ENCODE data around the gene SDHA. TPM values are rescaled to one million over a fixed set of nuclear protein-coding genes. Genes with fewer than 3 reads are reported as not detected.

SDHA gene
- total RNA-seq, 1 experiment from 2014 or later: 134 TPM

- Histone ChIP-seq H3K4me2 (ENCODE audit: low read length) (no peak overlapping the region), H3K4me1 (ENCODE audit: control insufficient read depth in 1 of 2, insufficient read depth in 2 of 2, low read length in 2 of 2) (no peaks in the 10 kb centered on the region), H3K9ac (ENCODE audit: low read length) (no peak overlapping the region), H3K9me2 (ENCODE audit: insufficient read depth) (no peaks in the 10 kb centered on the region), H3K9me3 (ENCODE audit: control insufficient read depth in 1 of 2, insufficient read depth in 1 of 2, low read depth in 1 of 2, low read length in 2 of 2) (no peaks in the 10 kb centered on the region), H3K27ac (ENCODE audit: low read depth, low read length) (no peak overlapping the region), H3K79me2 (ENCODE audit: insufficient read depth, low read length) (no peaks in the 10 kb centered on the region), H4K20me1 (ENCODE audit: insufficient read depth) (no peaks in the 10 kb centered on the region), H3K4me3 (replicated peaks in 1 of 2; ENCODE audit: low read depth in 1 of 2, low read length in 2 of 2) (no peak overlapping the region), H3K27me3 (ENCODE audit: insufficient read depth, low read length) (no peaks in the 10 kb centered on the region), H2AFZ (ENCODE audit: low read depth, low read length, poor library complexity, severe bottlenecking) (no peak overlapping the region), H3K36me3 (ENCODE audit: control insufficient read depth in 1 of 2, insufficient read depth in 2 of 2, low read length in 2 of 2) (peaks cover 0 to 7% of the 10 kb centered on the region in 2 experiments; a peak in 2 of 4 replicates)
- intact Hi-C loops (cut with micrococcal nuclease): no loop called here
- no peak for ATAC-seq
- BruUV-seq (replicated peaks): no TSS peak
- ChIA-PET RAD21 (ENCODE audit: low non-redundant PET in 1 of 2, low total read pairs in 2 of 2, uncharacterized antibody in 2 of 2, unreplicated experiment in 2 of 2) (no interaction called here), CTCF (no interaction called here), POLR2A (no interaction called here)
- DNase-seq (ENCODE audit: low read depth, low spot score): no peak
- no peak for TF ChIP-seq ZNF274 (IDR thresholded peaks at IDR 0.05; ENCODE audit: low read depth, low read length)
- no peak for TF ChIP-seq ELF1 (IDR thresholded peaks at IDR 0.05; ENCODE audit: borderline replicate concordance, low read depth)
- TF ChIP-seq JUND (IDR thresholded peaks at IDR 0.05): no peak
- TF ChIP-seq RAD21 (IDR thresholded peaks at IDR 0.05; ENCODE audit: low read depth): no peak
- TF ChIP-seq MAX (IDR thresholded peaks at IDR 0.05): no peak
- TF ChIP-seq CEBPB (IDR thresholded peaks at IDR 0.05; ENCODE audit: low read depth): no peak
- no peak for TF ChIP-seq EZH2phosphoT487 (IDR thresholded peaks at IDR 0.05; ENCODE audit: borderline replicate concordance)
- no peak for TF ChIP-seq FOSL1 (IDR thresholded peaks at IDR 0.05; ENCODE audit: low read depth)
- no peak for TF ChIP-seq SIN3A (IDR thresholded peaks at IDR 0.05; ENCODE audit: low read depth)
- no peak for TF ChIP-seq EGR1 (IDR thresholded peaks at IDR 0.05; ENCODE audit: low read depth)
These were observed 17.1 kb upstream of the SDHA start for GRCh38 chr5:200985-201384.

GRCh38 chr5:201672-202071 lies 16.4 kb upstream of the SDHA start:
- Histone ChIP-seq H3K9me2 (ENCODE audit: insufficient read depth) (no peaks in the 10 kb centered on the region), H2AFZ (ENCODE audit: low read depth, low read length, poor library complexity, severe bottlenecking) (no peak overlapping the region), H3K9me3 (ENCODE audit: control insufficient read depth in 1 of 2, insufficient read depth in 1 of 2, low read depth in 1 of 2, low read length in 2 of 2) (no peaks in the 10 kb centered on the region), H3K27me3 (ENCODE audit: insufficient read depth, low read length) (no peaks in the 10 kb centered on the region), H3K4me3 (replicated peaks in 1 of 2; ENCODE audit: low read depth in 1 of 2, low read length in 2 of 2) (no peak overlapping the region), H3K79me2 (ENCODE audit: insufficient read depth, low read length) (0 out of 2 replicates have a peak, but pooled peaks cover 2% of the 10 kb centered on the region), H3K27ac (ENCODE audit: low read depth, low read length) (no peak overlapping the region), H4K20me1 (ENCODE audit: insufficient read depth) (no peaks in the 10 kb centered on the region), H3K4me1 (ENCODE audit: control insufficient read depth in 1 of 2, insufficient read depth in 2 of 2, low read length in 2 of 2) (no peaks in the 10 kb centered on the region), H3K9ac (ENCODE audit: low read length) (no peak overlapping the region), H3K36me3 (ENCODE audit: control insufficient read depth in 1 of 2, insufficient read depth in 2 of 2, low read length in 2 of 2) (peaks cover 0 to 7% of the 10 kb centered on the region in 2 experiments; a peak in 2 of 4 replicates), H3K4me2 (ENCODE audit: low read length) (no peak overlapping the region)
- CTCF ChIA-PET: no interaction called here
- POLR2A ChIA-PET: no interaction called here
- RAD21 ChIA-PET (ENCODE audit: low non-redundant PET in 1 of 2, low total read pairs in 2 of 2, uncharacterized antibody in 2 of 2, unreplicated experiment in 2 of 2): no interaction called here
- no peak for ATAC-seq
- TF ChIP-seq MAX (IDR thresholded peaks at IDR 0.05) (no peak), SP1 (IDR thresholded peaks at IDR 0.05; ENCODE audit: low read depth) (no peak), TCF7L2 (IDR thresholded peaks at IDR 0.05; ENCODE audit: borderline replicate concordance, extremely low read depth, insufficient read depth, insufficient read length) (no peak), CEBPB (IDR thresholded peaks at IDR 0.05; ENCODE audit: low read depth) (no peak), POLR2AphosphoS5 (IDR thresholded peaks at IDR 0.05; ENCODE audit: low read depth, low read length) (no peak)
- no peak for DNase-seq (ENCODE audit: low read depth, low spot score)
- no TSS peak for BruUV-seq (replicated peaks)
- intact Hi-C loops (cut with micrococcal nuclease): no loop called here

Data from HCT116 (cell line).